ENCODE measurements around the gene SOBP.

DNA sequence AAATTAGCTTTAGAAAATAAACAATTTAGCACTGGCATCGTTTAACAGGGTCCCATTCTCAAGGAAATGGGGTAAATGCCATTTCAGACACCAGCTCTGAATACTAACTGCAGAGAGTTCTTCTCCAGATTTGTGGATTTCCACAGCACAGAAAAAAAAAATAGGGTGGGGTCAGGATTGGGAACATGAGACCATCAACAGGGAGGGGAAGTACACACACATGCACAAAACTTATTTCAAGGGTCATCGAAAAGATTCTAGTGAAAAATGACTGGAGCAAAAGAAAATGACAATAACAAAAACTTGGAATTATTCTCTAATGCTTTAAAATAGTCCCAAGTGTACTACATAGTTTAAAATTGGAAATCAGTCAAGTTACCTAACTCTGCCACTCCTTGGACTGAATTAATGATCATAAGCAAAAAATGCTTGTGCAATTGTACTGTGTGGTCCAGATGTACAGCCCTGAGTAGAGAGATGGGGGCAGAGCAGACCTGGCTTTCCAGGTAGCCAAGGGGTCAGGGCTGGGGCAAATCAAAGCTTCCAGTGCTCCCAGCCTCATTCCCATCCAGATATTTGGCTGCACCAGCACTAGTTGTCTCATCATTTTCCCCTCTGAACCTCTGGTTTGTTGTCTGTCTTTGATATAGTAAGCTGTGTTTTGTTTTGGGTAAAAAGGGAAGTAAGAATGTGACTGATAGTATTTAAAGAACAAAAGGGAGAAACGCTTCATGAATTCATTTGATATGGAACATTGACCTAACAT lies 152.4 kb downstream of the SOBP start:
- TF ChIP-seq POLR2A (IDR thresholded peaks at IDR 0.05) = no peak
- TF ChIP-seq, protein P1, sequence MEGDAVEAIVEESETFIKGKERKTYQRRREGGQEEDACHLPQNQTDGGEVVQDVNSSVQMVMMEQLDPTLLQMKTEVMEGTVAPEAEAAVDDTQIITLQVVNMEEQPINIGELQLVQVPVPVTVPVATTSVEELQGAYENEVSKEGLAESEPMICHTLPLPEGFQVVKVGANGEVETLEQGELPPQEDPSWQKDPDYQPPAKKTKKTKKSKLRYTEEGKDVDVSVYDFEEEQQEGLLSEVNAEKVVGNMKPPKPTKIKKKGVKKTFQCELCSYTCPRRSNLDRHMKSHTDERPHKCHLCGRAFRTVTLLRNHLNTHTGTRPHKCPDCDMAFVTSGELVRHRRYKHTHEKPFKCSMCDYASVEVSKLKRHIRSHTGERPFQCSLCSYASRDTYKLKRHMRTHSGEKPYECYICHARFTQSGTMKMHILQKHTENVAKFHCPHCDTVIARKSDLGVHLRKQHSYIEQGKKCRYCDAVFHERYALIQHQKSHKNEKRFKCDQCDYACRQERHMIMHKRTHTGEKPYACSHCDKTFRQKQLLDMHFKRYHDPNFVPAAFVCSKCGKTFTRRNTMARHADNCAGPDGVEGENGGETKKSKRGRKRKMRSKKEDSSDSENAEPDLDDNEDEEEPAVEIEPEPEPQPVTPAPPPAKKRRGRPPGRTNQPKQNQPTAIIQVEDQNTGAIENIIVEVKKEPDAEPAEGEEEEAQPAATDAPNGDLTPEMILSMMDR (IDR thresholded peaks at IDR 0.05) = no peak
